ENCODE measurements around the gene CACNG1. TPM values are rescaled to one million over a fixed set of nuclear protein-coding genes. Genes with fewer than 3 reads are reported as not detected.

The CACNG1 gene
- total RNA-seq, 1 donor from 2014 or later = 43.3 TPM

DNA sequence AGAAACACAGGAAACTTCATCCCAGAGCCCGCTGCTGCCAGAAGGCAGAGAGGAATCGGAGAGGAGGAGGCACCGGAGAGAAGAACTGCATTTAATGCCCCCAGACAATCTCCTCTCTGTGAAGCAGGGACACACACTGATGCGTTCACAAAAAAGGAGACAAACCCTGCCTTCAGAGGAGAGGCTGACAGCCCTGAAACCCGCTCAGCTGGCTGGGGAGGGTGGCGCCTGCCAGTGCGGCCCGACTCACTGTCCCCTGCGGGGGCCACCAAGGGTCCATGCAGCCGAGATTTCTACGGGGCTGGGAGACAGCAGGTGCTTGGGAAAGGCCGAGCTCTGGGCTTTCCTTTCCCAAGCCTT, 21.9 kb upstream of the CACNG1 start:
- peak overlapping the region in 1 of 3 donors; percentile 76 for H3K9ac ChIP-seq (ENCODE audit: low read depth in 1 of 3, low read length in 3 of 3)
- H3K4me1 ChIP-seq (ENCODE audit: control insufficient read depth in 3 of 3, insufficient read depth in 3 of 3, low read length in 3 of 3) = peaks cover 12 to 19% (median 16%) of the 10 kb centered on the region in 3 donors
- H3K9me3 ChIP-seq (ENCODE audit: control insufficient read depth in 3 of 3, low read length in 3 of 3) = no peaks in the 10 kb centered on the region
- H3K27ac ChIP-seq (ENCODE audit: low read depth, low read length) = no peak overlapping the region
- peak overlapping the region in 1 of 3 donors; percentile 29 for H3K4me3 ChIP-seq (ENCODE audit: low read length in 3 of 3)
- H3K36me3 ChIP-seq (ENCODE audit: control insufficient read depth in 3 of 3, insufficient read depth in 3 of 3, low read length in 3 of 3) = no peaks in the 10 kb centered on the region
- peaks cover 0 to 5% (median 3%) of the 10 kb centered on the region in 3 donors for H3K27me3 ChIP-seq (ENCODE audit: control insufficient read depth in 3 of 3, insufficient read depth in 3 of 3, low read length in 3 of 3)

DNA sequence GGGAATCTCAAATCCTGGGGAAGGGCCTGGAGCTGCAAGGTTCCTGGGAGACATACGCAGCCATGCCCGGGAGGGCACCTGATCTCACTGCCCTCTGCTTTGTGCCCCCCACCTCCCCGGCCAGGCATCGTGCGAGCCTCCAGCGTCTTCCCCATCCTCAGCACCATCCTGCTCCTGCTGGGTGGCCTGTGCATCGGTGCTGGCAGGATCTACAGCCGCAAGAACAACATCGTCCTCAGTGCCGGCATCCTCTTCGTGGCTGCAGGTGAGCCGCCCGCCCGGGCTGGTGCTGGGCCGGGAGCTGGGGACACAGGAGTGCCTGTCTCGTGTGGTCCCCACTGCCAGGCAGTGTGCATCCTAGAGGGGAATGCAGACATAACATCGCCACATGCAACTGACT, 19.6 kb upstream of the CACNG1 start:
- no peak overlapping the region for H3K4me3 ChIP-seq (ENCODE audit: low read length in 3 of 3)
- H3K36me3 ChIP-seq (ENCODE audit: control insufficient read depth in 3 of 3, insufficient read depth in 3 of 3, low read length in 3 of 3) = no peaks in the 10 kb centered on the region
- no peaks in the 10 kb centered on the region for H3K9me3 ChIP-seq (ENCODE audit: control insufficient read depth in 3 of 3, low read length in 3 of 3)
- H3K9ac ChIP-seq (ENCODE audit: low read depth in 1 of 3, low read length in 3 of 3) = no peak overlapping the region
- peaks cover 0 to 5% (median 3%) of the 10 kb centered on the region in 3 donors for H3K27me3 ChIP-seq (ENCODE audit: control insufficient read depth in 3 of 3, insufficient read depth in 3 of 3, low read length in 3 of 3)
- H3K27ac ChIP-seq (ENCODE audit: low read depth, low read length) = no peak overlapping the region
- peaks cover 12 to 19% (median 16%) of the 10 kb centered on the region in 3 donors for H3K4me1 ChIP-seq (ENCODE audit: control insufficient read depth in 3 of 3, insufficient read depth in 3 of 3, low read length in 3 of 3)

- Histone ChIP-seq H3K4me1 (ENCODE audit: control insufficient read depth in 3 of 3, insufficient read depth in 3 of 3, low read length in 3 of 3) (peaks cover 12 to 19% (median 16%) of the 10 kb centered on the region in 3 donors), H3K9me3 (ENCODE audit: control insufficient read depth in 3 of 3, low read length in 3 of 3) (no peaks in the 10 kb centered on the region), H3K36me3 (ENCODE audit: control insufficient read depth in 3 of 3, insufficient read depth in 3 of 3, low read length in 3 of 3) (no peaks in the 10 kb centered on the region), H3K27ac (ENCODE audit: low read depth, low read length) (no peak overlapping the region), H3K9ac (ENCODE audit: low read depth in 1 of 3, low read length in 3 of 3) (no peak overlapping the region), H3K27me3 (ENCODE audit: control insufficient read depth in 3 of 3, insufficient read depth in 3 of 3, low read length in 3 of 3) (peaks cover 0 to 5% (median 3%) of the 10 kb centered on the region in 3 donors), H3K4me3 (ENCODE audit: low read length in 3 of 3) (no peak overlapping the region)
These were observed 19.1 kb upstream of the CACNG1 start for GRCh38 chr17:67025216-67025792.

- H3K4me3 ChIP-seq (ENCODE audit: low read length in 3 of 3) = no peak overlapping the region
- H3K9me3 ChIP-seq (ENCODE audit: control insufficient read depth in 3 of 3, low read length in 3 of 3) = no peaks in the 10 kb centered on the region
- no peak overlapping the region for H3K9ac ChIP-seq (ENCODE audit: low read depth in 1 of 3, low read length in 3 of 3)
- peaks cover 12 to 16% (median 15%) of the 10 kb centered on the region in 3 donors for H3K4me1 ChIP-seq (ENCODE audit: control insufficient read depth in 3 of 3, insufficient read depth in 3 of 3, low read length in 3 of 3)
- H3K36me3 ChIP-seq (ENCODE audit: control insufficient read depth in 3 of 3, insufficient read depth in 3 of 3, low read length in 3 of 3) = no peaks in the 10 kb centered on the region
- no peak overlapping the region for H3K27ac ChIP-seq (ENCODE audit: low read depth, low read length)
- H3K27me3 ChIP-seq (ENCODE audit: control insufficient read depth in 3 of 3, insufficient read depth in 3 of 3, low read length in 3 of 3) = peaks cover 0 to 5% (median 3%) of the 10 kb centered on the region in 3 donors
These were observed 18.0 kb upstream of the CACNG1 start for GRCh38 chr17:67026341-67026740.

DNA sequence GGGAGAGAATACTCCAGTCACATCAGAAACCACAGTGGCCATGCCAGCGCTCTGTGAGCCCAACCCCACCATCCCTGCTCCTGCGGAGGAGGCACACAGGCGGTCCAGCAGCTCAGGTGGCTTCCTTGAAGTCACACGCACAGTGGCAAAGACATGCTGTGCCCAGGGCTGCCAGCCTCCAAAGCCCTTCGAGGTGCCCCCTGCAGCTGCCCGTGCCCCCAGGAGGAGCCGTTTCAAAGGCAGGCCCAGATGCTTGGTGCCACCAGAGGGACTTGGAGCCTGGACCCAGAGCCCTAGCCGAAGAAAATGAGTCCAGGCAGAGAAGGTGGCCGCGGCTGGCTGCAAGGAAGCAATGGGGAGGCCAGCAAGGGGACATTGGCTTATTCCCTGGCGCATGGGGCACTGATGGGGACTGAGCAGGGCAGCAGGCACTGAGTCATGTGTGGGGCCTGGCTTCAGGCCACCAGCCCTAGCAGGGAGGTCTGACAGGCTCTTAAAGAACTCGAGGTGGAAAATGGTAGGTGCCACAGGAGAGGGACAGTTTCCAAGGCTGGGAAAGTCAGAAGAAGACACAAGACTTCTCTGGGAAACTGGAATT, 17.2 kb upstream of the CACNG1 start:
- no peak overlapping the region for H3K27ac ChIP-seq (ENCODE audit: low read depth, low read length)
- peaks cover 0 to 5% (median 3%) of the 10 kb centered on the region in 3 donors for H3K27me3 ChIP-seq (ENCODE audit: control insufficient read depth in 3 of 3, insufficient read depth in 3 of 3, low read length in 3 of 3)
- H3K9me3 ChIP-seq (ENCODE audit: control insufficient read depth in 3 of 3, low read length in 3 of 3) = no peaks in the 10 kb centered on the region
- H3K4me1 ChIP-seq (ENCODE audit: control insufficient read depth in 3 of 3, insufficient read depth in 3 of 3, low read length in 3 of 3) = peaks cover 7 to 10% (median 8%) of the 10 kb centered on the region in 3 donors
- no peak overlapping the region for H3K4me3 ChIP-seq (ENCODE audit: low read length in 3 of 3)
- no peaks in the 10 kb centered on the region for H3K36me3 ChIP-seq (ENCODE audit: control insufficient read depth in 3 of 3, insufficient read depth in 3 of 3, low read length in 3 of 3)
- peak overlapping the region in 1 of 3 donors; percentile 8 for H3K9ac ChIP-seq (ENCODE audit: low read depth in 1 of 3, low read length in 3 of 3)

GRCh38 chr17:67030641-67031040, 13.7 kb upstream of the CACNG1 start:
- Histone ChIP-seq H3K4me1 (ENCODE audit: control insufficient read depth in 3 of 3, insufficient read depth in 3 of 3, low read length in 3 of 3) (peaks cover 0 to 3% (median 0%) of the 10 kb centered on the region in 3 donors), H3K36me3 (ENCODE audit: control insufficient read depth in 3 of 3, insufficient read depth in 3 of 3, low read length in 3 of 3) (no peaks in the 10 kb centered on the region), H3K4me3 (ENCODE audit: low read length in 3 of 3) (no peak overlapping the region), H3K9me3 (ENCODE audit: control insufficient read depth in 3 of 3, low read length in 3 of 3) (no peaks in the 10 kb centered on the region), H3K27me3 (ENCODE audit: control insufficient read depth in 3 of 3, insufficient read depth in 3 of 3, low read length in 3 of 3) (peaks cover 0 to 2% (median 0%) of the 10 kb centered on the region in 3 donors), H3K27ac (ENCODE audit: low read depth, low read length) (no peak overlapping the region), H3K9ac (ENCODE audit: low read depth in 1 of 3, low read length in 3 of 3) (no peak overlapping the region)

GRCh38 chr17:67032382-67032781, 12.0 kb upstream of the CACNG1 start:
- Histone ChIP-seq H3K27me3 (ENCODE audit: control insufficient read depth in 3 of 3, insufficient read depth in 3 of 3, low read length in 3 of 3) (no peaks in the 10 kb centered on the region), H3K4me3 (ENCODE audit: low read length in 3 of 3) (no peak overlapping the region), H3K36me3 (ENCODE audit: control insufficient read depth in 3 of 3, insufficient read depth in 3 of 3, low read length in 3 of 3) (no peaks in the 10 kb centered on the region), H3K4me1 (ENCODE audit: control insufficient read depth in 3 of 3, insufficient read depth in 3 of 3, low read length in 3 of 3) (no peaks in the 10 kb centered on the region), H3K9ac (ENCODE audit: low read depth in 1 of 3, low read length in 3 of 3) (no peak overlapping the region), H3K9me3 (ENCODE audit: control insufficient read depth in 3 of 3, low read length in 3 of 3) (no peaks in the 10 kb centered on the region), H3K27ac (ENCODE audit: low read depth, low read length) (no peak overlapping the region)

GRCh38 chr17:67032985-67033384, 11.4 kb upstream of the CACNG1 start:
- H3K9ac ChIP-seq (ENCODE audit: low read depth in 1 of 3, low read length in 3 of 3) = no peak overlapping the region
- H3K27me3 ChIP-seq (ENCODE audit: control insufficient read depth in 3 of 3, insufficient read depth in 3 of 3, low read length in 3 of 3) = no peaks in the 10 kb centered on the region
- H3K36me3 ChIP-seq (ENCODE audit: control insufficient read depth in 3 of 3, insufficient read depth in 3 of 3, low read length in 3 of 3) = no peaks in the 10 kb centered on the region
- no peaks in the 10 kb centered on the region for H3K9me3 ChIP-seq (ENCODE audit: control insufficient read depth in 3 of 3, low read length in 3 of 3)
- no peak overlapping the region for H3K27ac ChIP-seq (ENCODE audit: low read depth, low read length)
- no peaks in the 10 kb centered on the region for H3K4me1 ChIP-seq (ENCODE audit: control insufficient read depth in 3 of 3, insufficient read depth in 3 of 3, low read length in 3 of 3)
- no peak overlapping the region for H3K4me3 ChIP-seq (ENCODE audit: low read length in 3 of 3)

DNA sequence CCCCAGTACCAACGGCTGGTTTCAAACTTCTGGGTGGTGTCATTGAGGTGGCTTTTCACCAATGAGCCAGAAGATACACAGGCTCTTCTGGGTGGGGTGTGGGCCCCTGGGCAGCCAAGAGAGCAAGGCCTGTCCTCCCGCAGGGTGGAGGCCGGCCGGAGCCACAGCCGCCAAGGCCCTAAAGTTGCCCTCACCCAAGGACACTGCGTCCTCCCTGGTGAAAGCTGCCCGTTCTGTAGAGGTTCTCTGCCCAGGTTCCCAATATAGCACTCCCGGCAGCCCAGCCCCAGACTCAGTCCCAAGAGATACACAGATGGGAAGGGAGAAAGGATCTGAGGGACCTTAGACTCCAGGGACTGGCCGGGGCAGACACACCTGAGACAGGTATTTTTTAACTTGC, 10.7 kb upstream of the CACNG1 start:
- no peaks in the 10 kb centered on the region for H3K36me3 ChIP-seq (ENCODE audit: control insufficient read depth in 3 of 3, insufficient read depth in 3 of 3, low read length in 3 of 3)
- no peak overlapping the region for H3K9ac ChIP-seq (ENCODE audit: low read depth in 1 of 3, low read length in 3 of 3)
- no peaks in the 10 kb centered on the region for H3K9me3 ChIP-seq (ENCODE audit: control insufficient read depth in 3 of 3, low read length in 3 of 3)
- H3K4me1 ChIP-seq (ENCODE audit: control insufficient read depth in 3 of 3, insufficient read depth in 3 of 3, low read length in 3 of 3) = no peaks in the 10 kb centered on the region
- H3K27me3 ChIP-seq (ENCODE audit: control insufficient read depth in 3 of 3, insufficient read depth in 3 of 3, low read length in 3 of 3) = no peaks in the 10 kb centered on the region
- H3K27ac ChIP-seq (ENCODE audit: low read depth, low read length) = no peak overlapping the region
- H3K4me3 ChIP-seq (ENCODE audit: low read length in 3 of 3) = no peak overlapping the region

DNA sequence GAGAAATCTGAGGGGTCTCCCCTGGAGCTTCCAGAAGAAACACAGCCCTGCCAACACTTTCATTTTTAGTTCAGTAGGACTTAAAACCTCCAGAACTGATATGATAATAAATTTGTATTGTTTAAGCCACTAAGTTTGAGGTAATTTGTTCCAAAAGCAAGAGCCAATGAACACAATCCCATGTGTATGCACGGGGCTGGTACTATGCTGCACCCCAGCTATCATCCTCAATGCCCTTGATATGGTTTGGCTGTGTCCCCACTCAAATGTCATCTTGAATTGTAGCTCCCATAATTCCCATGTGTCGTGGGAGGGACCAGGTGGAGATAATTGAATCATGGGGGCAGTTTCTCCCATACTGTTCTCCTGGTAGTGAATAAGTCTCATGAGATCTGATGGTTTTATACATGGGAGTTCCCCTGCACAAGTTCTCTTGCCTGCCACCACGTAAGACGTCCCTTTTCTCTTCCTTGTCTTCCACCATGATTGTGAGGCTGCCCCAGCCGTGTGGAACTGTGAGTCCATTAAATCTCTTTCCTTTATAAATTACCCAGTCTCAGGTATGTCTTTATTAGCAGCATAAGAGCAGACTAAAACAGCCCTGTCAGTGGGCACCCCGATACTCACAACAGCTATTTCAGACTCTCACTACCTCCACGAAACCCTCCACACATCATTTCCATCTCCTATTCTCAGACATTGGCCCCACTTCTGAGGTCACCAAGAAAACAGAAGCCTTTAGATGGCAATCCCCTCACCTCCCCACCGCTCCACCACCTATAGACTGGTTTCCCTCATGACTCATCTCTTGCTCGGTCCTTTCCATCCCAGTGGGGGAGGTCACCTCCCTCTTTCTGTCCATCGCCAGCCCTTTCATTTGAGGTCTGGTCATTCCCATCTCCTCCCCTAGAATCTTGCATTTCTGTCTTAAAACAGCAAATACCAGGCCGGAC, 8.9 kb upstream of the CACNG1 start:
- Histone ChIP-seq H3K4me3 (ENCODE audit: low read length in 3 of 3) (no peak overlapping the region), H3K36me3 (ENCODE audit: control insufficient read depth in 3 of 3, insufficient read depth in 3 of 3, low read length in 3 of 3) (no peaks in the 10 kb centered on the region), H3K9ac (ENCODE audit: low read depth in 1 of 3, low read length in 3 of 3) (no peak overlapping the region), H3K27ac (ENCODE audit: low read depth, low read length) (no peak overlapping the region), H3K4me1 (ENCODE audit: control insufficient read depth in 3 of 3, insufficient read depth in 3 of 3, low read length in 3 of 3) (peaks cover 1 to 3% (median 2%) of the 10 kb centered on the region in 3 donors), H3K9me3 (ENCODE audit: control insufficient read depth in 3 of 3, low read length in 3 of 3) (no peaks in the 10 kb centered on the region), H3K27me3 (ENCODE audit: control insufficient read depth in 3 of 3, insufficient read depth in 3 of 3, low read length in 3 of 3) (no peaks in the 10 kb centered on the region)
